Activated T-helper 9 cell treated with anti-CD3 and anti-CD28 coated beads, Interleukin-2, amount 50 U/mL, for 16 hours (primary cell): ENCODE results near the gene PPFIA2.
"Not testable (repeated sequence)": the region's sequence is repeated elsewhere in the genome, so short reads cannot be mapped to it uniquely, and the experiment has no call there.

Source experiments
- DNase-seq: peaks from one replicate; pipeline ENCODE4 v3.0.0-alpha.2; 2020; ENCODE audit warnings: low read depth

Gene PPFIA2

DNA sequence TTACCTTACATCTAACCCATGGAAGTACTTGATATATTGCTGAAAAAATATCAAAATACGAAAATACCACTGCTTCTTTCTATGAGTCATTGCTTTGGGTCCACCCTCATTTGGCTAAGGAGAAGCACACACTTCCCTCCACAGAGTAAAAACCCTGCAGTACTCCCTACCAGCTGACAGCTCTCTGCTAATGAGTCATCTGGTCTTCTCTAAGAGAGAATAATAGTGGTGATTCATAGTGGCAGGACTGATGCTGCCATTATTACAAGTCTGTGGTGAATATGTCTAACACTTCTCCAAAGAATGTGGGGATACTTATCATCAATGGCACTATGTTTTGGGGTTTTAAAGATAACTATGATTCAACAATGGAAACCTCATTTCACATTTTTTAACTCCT lies 90.7 kb downstream of the PPFIA2 start:
- DNase-seq: no peak

DNA sequence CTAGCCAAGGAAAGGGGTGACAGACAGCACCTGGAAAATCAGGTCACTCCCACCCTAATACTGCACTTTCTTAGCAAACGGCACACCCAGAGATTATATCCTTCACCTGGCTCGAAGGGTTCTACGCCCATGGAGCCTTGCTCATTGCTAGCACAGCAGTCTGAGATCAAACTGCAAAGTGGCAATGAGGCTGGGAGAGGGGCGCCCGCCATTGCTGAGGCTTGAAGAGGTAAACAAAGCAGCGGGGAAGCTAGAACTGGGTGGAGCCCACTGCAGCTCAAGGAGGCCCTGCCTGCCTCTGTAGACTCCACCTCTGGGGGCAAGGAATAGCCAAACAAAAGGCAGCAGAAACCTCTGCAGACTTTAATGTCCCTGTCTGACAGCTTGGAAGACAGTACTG lies 99.8 kb downstream of the PPFIA2 start:
- DNase-seq: not testable (repeated sequence)

DNA sequence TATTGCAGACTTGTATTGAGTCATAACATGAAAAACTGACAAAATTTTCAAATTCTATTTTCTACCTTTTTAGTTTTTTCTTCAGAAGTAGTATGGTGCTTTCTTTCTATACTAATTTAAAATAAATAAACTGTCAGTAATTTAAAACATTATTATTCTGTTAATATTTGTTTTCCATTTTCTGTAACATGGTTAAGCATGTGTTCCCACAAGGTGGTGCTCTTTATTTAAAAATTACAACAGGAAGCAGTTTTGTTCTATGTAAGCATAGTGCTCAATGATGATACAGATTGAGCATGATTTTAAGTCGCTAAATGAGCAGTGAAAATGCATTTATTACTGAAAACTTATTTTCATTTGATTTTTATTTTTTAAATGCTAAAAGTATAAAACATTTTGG lies 114.6 kb downstream of the PPFIA2 start:
- DNase-seq: no peak

GRCh38 chr12:81639196-81639595 lies 120.0 kb downstream of the PPFIA2 start:
- DNase-seq: no peak

- no peak for DNase-seq
These were observed 126.0 kb downstream of the PPFIA2 start for GRCh38 chr12:81633127-81633526.

DNA sequence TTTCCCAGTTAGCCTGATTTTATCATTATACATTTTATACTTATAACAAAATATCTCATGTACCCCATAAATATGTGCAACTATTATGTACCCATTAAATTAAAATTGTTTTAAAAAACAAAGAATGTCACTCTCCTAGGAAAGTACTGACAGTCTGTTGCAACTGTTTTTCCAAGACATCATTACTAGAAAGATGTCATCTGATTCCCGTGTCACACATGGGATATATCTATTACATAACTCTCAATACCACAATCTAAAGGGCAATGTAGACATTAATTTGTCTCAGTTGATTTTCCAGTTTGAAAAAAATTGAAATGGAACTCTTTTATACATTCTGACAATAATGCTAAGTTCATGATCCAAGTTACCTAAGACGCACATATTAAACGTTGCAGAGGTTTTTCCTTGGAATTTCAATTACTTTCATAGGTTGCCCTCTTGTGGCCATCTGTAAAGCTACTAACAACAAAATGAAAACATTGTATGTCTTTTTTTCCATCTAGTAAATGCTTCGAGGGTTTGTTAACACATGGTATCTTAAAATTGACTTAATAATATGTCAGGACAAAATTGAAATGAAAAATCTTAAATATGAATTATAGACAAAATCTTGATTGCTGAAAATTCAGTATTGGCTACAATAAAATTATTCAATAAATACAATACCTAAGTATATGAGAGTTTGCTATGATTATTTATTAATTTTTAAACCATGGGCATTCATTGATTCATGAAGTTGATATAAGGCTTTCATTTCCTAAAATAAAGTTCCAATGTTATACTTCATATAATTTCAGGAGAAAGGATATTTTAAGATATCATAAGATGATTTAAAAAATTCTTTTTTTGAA lies 131.6 kb downstream of the PPFIA2 start:
- DNase-seq: no peak

GRCh38 chr12:81626406-81626805 lies 132.7 kb downstream of the PPFIA2 start:
- no peak for DNase-seq

GRCh38 chr12:81617915-81618314 lies 141.2 kb downstream of the PPFIA2 start:
- DNase-seq: no peak

DNA sequence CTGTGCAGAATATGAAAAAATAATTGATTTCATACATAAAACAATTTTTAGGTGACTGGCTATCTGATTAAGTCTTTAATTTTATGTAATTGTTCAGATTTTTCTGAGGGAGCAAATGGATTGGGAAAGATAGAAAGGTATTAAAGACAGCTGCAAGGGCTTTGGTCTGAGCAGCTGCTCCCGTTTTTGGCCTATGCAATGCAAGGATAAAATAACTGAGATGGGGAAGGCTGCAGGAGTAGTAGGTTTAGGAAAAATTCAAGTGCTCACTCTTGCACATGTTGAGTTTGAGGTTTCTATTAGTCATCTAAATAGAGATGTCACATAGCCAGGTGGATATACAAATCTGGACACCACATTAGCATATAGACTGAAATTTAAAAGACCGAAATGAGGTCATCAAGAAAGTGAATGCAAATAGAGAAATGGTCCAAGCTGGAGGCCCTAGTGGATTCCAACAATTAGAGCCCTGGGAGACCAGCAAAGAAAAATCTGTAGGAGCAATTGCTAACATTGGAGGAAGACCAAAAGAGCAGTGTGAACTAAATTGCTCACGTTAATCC lies 144.0 kb downstream of the PPFIA2 start:
- no peak for DNase-seq

DNA sequence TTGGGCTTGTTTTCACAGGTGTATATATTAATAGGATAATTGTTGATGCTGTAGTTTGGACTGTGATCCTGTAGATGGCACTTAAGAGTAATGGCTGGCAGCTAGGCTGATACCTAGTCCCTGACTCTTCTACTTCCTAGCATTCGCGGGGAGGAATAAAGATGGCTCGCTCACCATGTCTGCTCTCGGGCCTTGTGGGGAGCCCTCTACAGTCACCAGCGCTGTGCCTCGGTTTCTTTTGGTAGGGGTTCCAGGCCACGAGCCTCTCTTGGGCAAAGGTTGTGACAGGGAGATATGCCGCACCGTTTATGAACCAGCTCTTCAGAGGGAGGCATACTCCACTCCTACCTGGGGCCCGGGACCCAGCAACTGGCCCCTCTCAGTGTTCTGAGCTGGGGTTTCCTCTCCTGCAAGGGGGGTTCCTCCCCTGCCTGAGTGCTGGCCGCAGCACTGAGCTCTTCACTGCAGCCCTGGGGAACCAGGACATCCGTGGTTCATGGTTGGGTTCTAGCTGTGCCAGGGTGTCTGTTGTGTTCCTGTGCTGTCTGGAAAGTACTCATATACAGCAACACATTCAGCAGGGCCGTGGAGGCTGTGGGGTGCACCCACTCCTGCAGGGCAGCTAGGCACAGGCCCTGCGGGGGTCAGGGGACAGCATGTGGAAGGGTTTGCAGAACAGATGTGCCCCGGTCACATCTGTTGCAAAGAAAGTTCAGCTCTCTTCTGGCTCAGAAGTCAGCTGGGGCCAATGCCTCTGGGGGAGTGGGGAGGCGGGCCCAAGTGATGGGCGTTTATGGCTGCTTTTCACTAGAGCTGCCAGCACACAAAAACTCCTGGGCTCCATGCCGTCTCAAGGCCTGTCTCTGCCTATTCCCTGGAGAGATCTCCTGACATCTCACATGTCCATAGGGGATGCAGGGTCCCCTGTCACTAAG lies 147.9 kb downstream of the PPFIA2 start:
- no peak for DNase-seq

GRCh38 chr12:81597928-81598604 lies 161.1 kb downstream of the PPFIA2 start:
- DNase-seq: no peak

- DNase-seq: no peak
These were observed 162.6 kb downstream of the PPFIA2 start for GRCh38 chr12:81596558-81596957.

GRCh38 chr12:81591256-81591655 lies 167.9 kb downstream of the PPFIA2 start:
- DNase-seq: no peak

DNA sequence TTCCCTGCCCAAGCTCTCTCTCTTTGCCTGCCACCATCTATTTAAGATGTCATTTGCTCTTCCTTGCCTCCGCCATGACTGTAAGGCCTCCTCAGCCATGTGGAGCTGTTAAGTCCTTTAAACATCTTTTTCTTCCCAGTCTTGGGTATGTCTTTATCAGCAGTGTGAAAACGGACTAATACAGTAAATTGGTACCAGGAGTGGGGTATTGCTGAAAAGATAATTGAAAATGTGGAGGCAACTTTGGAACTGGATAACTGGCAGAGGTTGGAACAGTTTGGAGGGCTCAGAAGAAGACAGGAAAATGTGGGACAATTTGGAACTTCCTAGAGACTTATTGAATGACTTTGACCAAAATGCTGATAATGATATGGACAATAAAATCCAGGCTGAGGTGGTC lies 168.4 kb downstream of the PPFIA2 start:
- DNase-seq: not testable (repeated sequence)

DNA sequence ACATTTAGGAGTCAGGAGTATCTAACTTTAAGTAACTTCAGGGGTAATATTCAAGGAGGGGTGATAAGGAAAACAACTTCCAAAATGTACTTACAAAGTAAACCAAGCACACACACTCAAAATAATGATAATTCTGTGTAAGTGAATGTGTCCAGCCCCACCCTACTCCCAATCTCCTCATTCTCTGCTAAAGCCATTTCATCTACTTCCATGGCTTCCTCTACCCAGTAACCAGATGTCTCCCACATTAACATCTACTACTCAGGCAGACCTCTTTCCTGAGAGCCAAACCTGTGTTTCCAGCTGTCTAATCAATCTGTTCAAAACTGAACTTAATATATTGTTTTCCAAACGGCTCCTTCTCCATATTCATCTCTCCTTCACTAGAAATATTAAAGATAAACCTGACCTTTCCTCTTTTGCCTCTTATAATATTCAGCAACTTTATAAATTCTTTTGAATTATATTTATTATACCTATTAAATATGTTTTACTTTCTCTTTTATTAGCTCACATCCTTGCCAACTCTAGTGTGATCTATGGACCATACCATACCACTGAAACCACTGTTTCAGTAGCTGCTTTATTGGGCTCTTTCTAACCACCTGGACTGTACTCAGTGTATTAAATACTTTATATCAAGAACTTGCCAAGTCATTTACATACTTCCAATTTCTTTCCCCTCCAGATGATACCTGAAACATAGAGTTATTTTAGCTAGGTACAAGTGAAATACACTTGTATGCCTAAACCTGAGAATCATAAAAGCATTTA lies 170.7 kb downstream of the PPFIA2 start:
- DNase-seq: no peak

DNA sequence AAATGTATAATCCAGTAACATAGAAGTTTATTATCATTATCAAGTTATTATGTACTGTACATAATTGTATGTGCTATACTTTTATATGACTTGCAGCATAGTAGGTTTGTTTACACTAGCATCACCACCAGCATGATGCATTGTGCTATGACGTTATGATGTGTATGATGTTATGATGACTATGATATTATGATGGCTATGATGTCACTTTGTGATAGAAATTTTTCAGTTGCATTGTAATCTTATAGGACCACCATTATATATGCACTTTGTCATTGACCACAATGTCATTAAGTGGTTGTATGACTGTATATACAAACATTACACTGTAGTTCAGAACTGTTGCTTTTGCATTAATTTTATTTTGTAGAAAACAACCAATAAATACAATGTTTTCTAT lies 173.4 kb downstream of the PPFIA2 start:
- DNase-seq: no peak

DNA sequence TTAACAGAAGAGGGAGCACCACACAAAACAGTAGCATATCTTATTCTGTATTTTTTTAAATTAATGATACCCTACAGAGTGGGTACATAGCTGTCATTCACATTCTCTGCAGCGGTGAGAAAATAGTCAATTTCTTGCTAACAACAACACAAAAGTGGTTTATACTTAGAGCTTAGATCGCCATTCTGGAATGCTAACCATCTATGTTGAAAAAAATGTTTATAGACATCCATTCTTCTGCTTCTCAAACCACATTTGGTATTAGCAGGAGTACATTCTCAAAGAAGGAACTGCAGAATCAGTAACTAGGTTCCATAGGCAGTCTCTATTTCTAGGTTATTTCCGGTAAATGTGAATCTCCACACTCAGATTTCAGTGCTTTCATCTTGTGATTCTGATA lies 185.9 kb downstream of the PPFIA2 start:
- no peak for DNase-seq

- DNase-seq: no peak
These were observed 186.7 kb downstream of the PPFIA2 start for GRCh38 chr12:81572411-81572810.

DNA sequence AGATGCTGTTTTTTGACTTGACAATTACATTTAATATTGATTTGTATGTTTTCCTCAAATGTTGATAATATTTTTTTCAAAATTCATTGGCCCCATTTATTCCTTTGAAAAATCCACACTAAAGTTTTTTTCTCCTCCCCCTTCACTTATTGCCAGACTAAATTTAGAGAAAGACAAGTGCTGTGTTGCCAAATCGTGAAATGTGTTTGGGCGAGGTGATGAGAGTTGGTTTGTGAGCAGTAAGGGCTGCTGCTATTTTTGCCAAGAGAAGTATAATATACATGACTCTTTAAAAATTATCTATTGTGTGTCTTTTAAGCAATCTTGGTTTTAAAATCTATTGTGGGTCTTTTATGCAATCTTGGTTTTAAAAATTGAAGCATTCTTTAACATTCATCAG lies 188.9 kb downstream of the PPFIA2 start:
- no peak for DNase-seq

GRCh38 chr12:81564237-81564636 lies 194.9 kb downstream of the PPFIA2 start:
- no peak for DNase-seq

- no peak for DNase-seq
These were observed 201.1 kb downstream of the PPFIA2 start for GRCh38 chr12:81558031-81558430.
